PC-3 (cell line): ENCODE data around the gene MLLT10. TPM values are rescaled to one million over a fixed set of nuclear protein-coding genes. Genes with fewer than 3 reads are reported as not detected.

Experiments used
- ATAC-seq: fragments of 200-7000 bp; cut with Tn5 transposase; 2 replicates; pipeline ENCODE4 v1.9.1; 2020; ENCODE audit warnings: mild to moderate bottlenecking, moderate library complexity
- BruUV-seq: library from RNA; stranded (reverse); fragments of 400-500 nt; replicated peaks from 2 replicates; lab custom pipeline; 2021; lab: Mats Ljungman, UMichigan
- CTCF ChIA-PET: fragments of 300-600 bp; sonication (Branson Sonifier 250); formaldehyde crosslinking; loops from one replicate; lab custom pipeline; 2022; ENCODE audit warnings: antibody characterized with exemption; lab: Charles Lee
- POLR2A ChIA-PET: fragments of 300-600 bp; sonication (Branson Sonifier 250); formaldehyde crosslinking; loops from one replicate; lab custom pipeline; 2022; ENCODE audit warnings: antibody characterized with exemption; ENCODE audit not compliant: unreplicated experiment; lab: Charles Lee
- DNase-seq: peaks from one replicate; pipeline ENCODE4 v3.0.0-alpha.2; 2015
- H2AFZ ChIP-seq: fragments of 300-600 bp; sonication (generic); 2 replicates; pipeline ENCODE4 v1.6.0; 2016; ENCODE audit warnings: antibody characterized with exemption, low read length
- H3F3A ChIP-seq: fragments of 300-600 bp; sonication (generic); one replicate; pipeline ENCODE4 v1.6.0; 2017; ENCODE audit warnings: antibody characterized with exemption, low read length, control low read depth, mild to moderate bottlenecking; ENCODE audit not compliant: unreplicated experiment
- H3K27ac ChIP-seq: fragments of 300-600 bp; sonication (generic); 2 replicates; pipeline ENCODE4 v1.5.1; 2016; ENCODE audit warnings: mild to moderate bottlenecking, low read length
- H3K27me3 ChIP-seq: fragments of 300-600 bp; sonication (generic); 2 replicates; pipeline ENCODE4 v1.6.1; 2016; ENCODE audit warnings: low read length, mixed read lengths
- H3K36me3 ChIP-seq: fragments of 300-600 bp; sonication (generic); 2 replicates; pipeline ENCODE4 v1.6.1; 2016; ENCODE audit warnings: low read depth, mixed run types, low read length, mixed read lengths
- H3K4me1 ChIP-seq: fragments of 300-600 bp; sonication (generic); 2 replicates; pipeline ENCODE4 v1.5.1; 2016; ENCODE audit warnings: low read length; ENCODE audit not compliant: insufficient read depth
- H3K4me2 ChIP-seq: fragments of 300-600 bp; sonication (generic); 2 replicates; pipeline ENCODE4 v1.6.0; 2016; ENCODE audit warnings: low read length
- H3K4me3 ChIP-seq: fragments of 300-600 bp; sonication (generic); 2 replicates; pipeline ENCODE4 v1.5.1; 2016; ENCODE audit warnings: mild to moderate bottlenecking, low read length, mixed read lengths
- H3K79me2 ChIP-seq: fragments of 300-600 bp; sonication (generic); 2 replicates; pipeline ENCODE4 v1.6.1; 2017; ENCODE audit warnings: low read length, mixed read lengths
- H3K9ac ChIP-seq: fragments of 300-600 bp; sonication (generic); 2 replicates; pipeline ENCODE4 v1.6.0; 2016; ENCODE audit warnings: mild to moderate bottlenecking, low read length
- H3K9me2 ChIP-seq: fragments of 300-600 bp; sonication (generic); replicated peaks from 2 replicates; pipeline ENCODE4 v1.6.1; 2016; ENCODE audit warnings: mixed run types, low read length, mixed read lengths
- H3K9me3 ChIP-seq: fragments of 300-600 bp; sonication (generic); 2 replicates; pipeline ENCODE4 v1.6.1; 2016; ENCODE audit warnings: low read length, mixed read lengths
- H4K20me1 ChIP-seq: fragments of 300-600 bp; sonication (generic); 2 replicates; pipeline ENCODE4 v1.6.1; 2016; ENCODE audit warnings: low read length, mixed read lengths
- CTCF ChIP-seq: fragments of 300-600 bp; sonication (generic); conservative IDR thresholded peaks from 2 replicates; pipeline ENCODE4 v1.5.1; 2017; ENCODE audit warnings: antibody characterized with exemption, low read depth, mild to moderate bottlenecking, low read length
- EZH2 ChIP-seq: fragments of 300-600 bp; sonication (generic); IDR thresholded peaks from one replicate; pipeline ENCODE4 v1.6.1; 2017; ENCODE audit warnings: antibody characterized with exemption, mild to moderate bottlenecking, low read length; ENCODE audit not compliant: unreplicated experiment
- EZH2phosphoT487 ChIP-seq: fragments of 300-600 bp; sonication (generic); IDR thresholded peaks from 2 replicates; pipeline ENCODE4 v1.6.1; 2018; ENCODE audit warnings: mild to moderate bottlenecking, antibody characterized with exemption, low read length, borderline replicate concordance
- intact Hi-C: fragments of 100-400 bp; cut with micrococcal nuclease; formaldehyde crosslinking; loops from 2 replicates; pipeline ENCODE4 v1.9.0; 2023
- total RNA-seq: library from RNA; depleted of rRNA; stranded (reverse); fragments of >200 nt; gene quantifications from 2 replicates; pipeline ENCODE4 v1.2.3, GENCODE V29; 2014

MLLT10 gene
- total RNA-seq, 1 experiment from 2014 or later = 32.5 TPM

- Histone ChIP-seq H3F3A (no peaks in the 10 kb centered on the region), H3K9ac (no peak overlapping the region), H3K4me1 (peaks cover 6% of the 10 kb centered on the region), H3K27ac (no peak overlapping the region), H3K79me2 (no peaks in the 10 kb centered on the region), H2AFZ (no peak overlapping the region), H3K4me3 (no peak overlapping the region), H4K20me1 (no peaks in the 10 kb centered on the region), H3K4me2 (no peak overlapping the region), H3K36me3 (no peaks in the 10 kb centered on the region), H3K9me3 (no peaks in the 10 kb centered on the region), H3K27me3 (no peaks in the 10 kb centered on the region), H3K9me2 (no peaks in the 10 kb centered on the region)
- CTCF ChIA-PET = no interaction called here
- POLR2A ChIA-PET = no interaction called here
- no peak for DNase-seq
- intact Hi-C loops = no loop called here
- ATAC-seq = no peak
- no peak for TF ChIP-seq CTCF
- no TSS peak for BruUV-seq
Observed at GRCh38 chr10:21511095-21511570, 22.9 kb upstream of the MLLT10 start.

DNA sequence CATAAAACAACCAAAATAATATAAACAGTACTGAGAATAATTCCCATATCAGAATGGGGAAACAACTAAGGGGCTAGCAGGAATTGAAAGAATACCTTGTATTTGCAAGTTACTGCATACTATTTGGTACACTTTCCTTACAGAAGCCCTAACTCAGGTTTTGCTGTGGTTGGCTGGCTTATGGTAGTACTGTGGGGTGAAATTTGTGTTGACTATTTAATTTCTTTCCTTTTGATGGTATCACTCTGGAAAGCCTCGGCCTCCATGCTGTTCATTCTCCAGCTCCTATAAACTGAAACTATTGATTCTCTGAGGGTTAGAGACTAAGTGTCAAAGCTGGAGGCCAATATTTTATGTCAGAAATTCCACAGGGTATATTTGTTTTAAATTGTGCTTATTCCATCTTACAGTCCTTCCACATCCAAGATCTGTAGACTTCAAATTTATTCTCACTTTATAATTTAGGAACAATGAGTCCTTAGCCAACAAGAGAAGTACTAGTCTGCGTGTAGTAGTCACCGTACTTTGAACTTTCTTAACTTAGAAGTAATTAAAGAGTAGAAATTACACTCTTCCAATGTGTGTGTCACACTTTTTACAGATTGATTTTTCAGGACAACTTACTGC, 22.0 kb upstream of the MLLT10 start:
- ChIA-PET CTCF (no interaction called here), POLR2A (no interaction called here)
- H3K9me3 ChIP-seq = no peaks in the 10 kb centered on the region
- H3K36me3 ChIP-seq = no peaks in the 10 kb centered on the region
- DNase-seq (no peak), ATAC-seq (no peak)
- no peak overlapping the region for H3K4me3 ChIP-seq
- peaks cover 6% of the 10 kb centered on the region for H3K4me1 ChIP-seq
- no peaks in the 10 kb centered on the region for H3K79me2 ChIP-seq
- H3K27ac ChIP-seq = no peak overlapping the region
- H3K9ac ChIP-seq = no peak overlapping the region
- BruUV-seq = no TSS peak
- H3F3A ChIP-seq = no peaks in the 10 kb centered on the region
- no peaks in the 10 kb centered on the region for H3K9me2 ChIP-seq
- no peak overlapping the region for H3K4me2 ChIP-seq
- TF ChIP-seq EZH2 (no peak), CTCF (no peak), EZH2phosphoT487 (no peak)
- intact Hi-C loops = no loop called here
- no peaks in the 10 kb centered on the region for H3K27me3 ChIP-seq
- no peak overlapping the region for H2AFZ ChIP-seq
- no peaks in the 10 kb centered on the region for H4K20me1 ChIP-seq

DNA sequence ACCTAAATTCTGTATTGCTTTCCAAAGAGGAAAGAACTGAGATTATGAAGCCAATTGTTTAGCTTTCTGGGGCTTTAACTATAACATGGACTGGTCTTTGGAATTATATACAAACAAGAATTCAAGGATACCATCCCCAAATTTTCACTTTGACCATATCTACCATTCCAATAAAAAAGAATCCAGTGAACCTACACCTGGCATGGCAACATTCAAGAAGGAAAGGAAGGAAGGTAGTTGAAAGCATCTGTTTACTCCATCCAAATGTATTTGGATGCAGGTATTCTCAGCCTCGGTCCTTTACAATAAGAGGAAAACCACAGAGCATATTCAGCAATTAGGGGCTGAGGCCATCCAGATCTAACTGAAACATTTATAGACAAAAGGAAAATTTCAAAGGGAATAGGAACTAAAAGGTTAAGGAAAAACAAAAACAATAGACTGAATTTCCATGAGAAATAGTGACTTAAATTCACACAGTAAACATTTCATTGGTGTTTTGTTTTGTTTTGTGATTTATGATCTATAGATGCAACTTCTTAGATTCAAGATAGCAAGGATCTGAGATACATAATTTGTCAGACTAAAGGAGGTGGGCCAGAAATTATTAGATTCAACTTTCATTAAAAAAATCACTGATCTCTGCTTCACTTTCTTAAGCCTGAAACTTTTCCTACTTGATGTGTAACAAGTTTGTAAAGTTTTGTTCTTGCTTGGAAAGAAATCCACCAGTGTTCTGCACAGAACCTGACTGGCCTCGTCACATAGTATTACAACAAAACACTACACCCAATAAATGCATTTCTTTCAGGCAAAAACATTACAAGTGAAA, 21.2 kb upstream of the MLLT10 start:
- Histone ChIP-seq H3K4me2 (no peak overlapping the region), H3K4me1 (peaks cover 6% of the 10 kb centered on the region), H3K27me3 (no peaks in the 10 kb centered on the region), H3K9me3 (no peaks in the 10 kb centered on the region), H3K36me3 (no peaks in the 10 kb centered on the region), H3F3A (no peaks in the 10 kb centered on the region), H3K9me2 (no peaks in the 10 kb centered on the region), H2AFZ (no peak overlapping the region), H3K79me2 (no peaks in the 10 kb centered on the region), H3K27ac (no peak overlapping the region), H3K4me3 (no peak overlapping the region), H3K9ac (no peak overlapping the region), H4K20me1 (no peaks in the 10 kb centered on the region)
- TF ChIP-seq CTCF (no peak), EZH2phosphoT487 (no peak), EZH2 (no peak)
- DNase-seq = no peak
- intact Hi-C loops = no loop called here
- POLR2A ChIA-PET = no interaction called here
- no peak for ATAC-seq
- CTCF ChIA-PET = no interaction called here
- no TSS peak for BruUV-seq
